Fibroblast of villous mesenchyme (primary cell): ENCODE measurements around the gene CYB5B. TPM values are rescaled to one million over a fixed set of nuclear protein-coding genes. Genes with fewer than 3 reads are reported as not detected.
A peak's percentile ranks its signal among the peaks of the same experiment; 100 is the strongest.

ENCODE experiments used
- DNase-seq: peaks from one replicate; pipeline ENCODE4 v3.0.0-alpha.2; 2010; ENCODE audit warnings: low read depth
- H3K4me3 ChIP-seq: 2 replicates; pipeline ENCODE4 v1.5.1; 2011; ENCODE audit warnings: low read depth, mild to moderate bottlenecking, low read length
- CTCF ChIP-seq: IDR thresholded peaks from 2 replicates; pipeline ENCODE4 v1.5.1; 2012; ENCODE audit warnings: low read depth, mild to moderate bottlenecking, low read length; ENCODE audit not compliant: insufficient read depth
- total RNA-seq: library from RNA; depleted of rRNA; stranded (reverse); fragments of >200 nt; gene quantifications from 2 replicates; pipeline ENCODE4 v1.2.3, GENCODE V29; 2012

The CYB5B gene
- total RNA-seq, 1 donor, result 142 TPM

GRCh38 chr16:69399361-69399760, 25.1 kb upstream of the CYB5B start:
- no peak for DNase-seq

GRCh38 chr16:69402439-69402838, 22.0 kb upstream of the CYB5B start:
- no peak overlapping the region for H3K4me3 ChIP-seq
- TF ChIP-seq CTCF, result no peak
- no peak for DNase-seq

More at GRCh38 chr16:69399361-69399760, 25.1 kb upstream of the CYB5B start:
- no peak overlapping the region for H3K4me3 ChIP-seq
- TF ChIP-seq CTCF, result no peak

GRCh38 chr16:69404275-69404805, 20.1 kb upstream of the CYB5B start:
- TF ChIP-seq CTCF, result no peak
- no peak overlapping the region for H3K4me3 ChIP-seq
- DNase-seq, result peak; percentile 89

- no peak overlapping the region for H3K4me3 ChIP-seq
- DNase-seq, result no peak
- TF ChIP-seq CTCF, result no peak
These were observed 19.1 kb upstream of the CYB5B start for GRCh38 chr16:69405326-69405725.

GRCh38 chr16:69405757-69406156, 18.7 kb upstream of the CYB5B start:
- TF ChIP-seq CTCF, result no peak
- DNase-seq, result no peak
- H3K4me3 ChIP-seq, result no peak overlapping the region

GRCh38 chr16:69406780-69407331, 17.6 kb upstream of the CYB5B start:
- TF ChIP-seq CTCF, result no peak
- no peak for DNase-seq
- no peak overlapping the region for H3K4me3 ChIP-seq
